Fibroblast of lung (primary cell): ENCODE results near the gene GRSF1. TPM values are rescaled to one million over a fixed set of nuclear protein-coding genes. Genes with fewer than 3 reads are reported as not detected.
A peak's percentile ranks its signal among the peaks of the same experiment; 100 is the strongest.
"Not testable (repeated sequence)": the region's sequence is repeated elsewhere in the genome, so short reads cannot be mapped to it uniquely, and the experiment has no call there.

ENCODE experiments used
- DNase-seq, 2 donors: peaks; one replicate each; pipeline versions ENCODE4 v3.0.0 to v3.0.0-alpha.2; 2010; ENCODE audit warnings: low read depth in 2 of 2
- H2AFZ ChIP-seq: 2 replicates; pipeline ENCODE4 v1.5.1; 2012; ENCODE audit warnings: low read length, control low read depth, inconsistent platforms
- H3K27ac ChIP-seq: 2 replicates; pipeline ENCODE4 v1.5.1; 2011; ENCODE audit warnings: low read length, control low read depth; ENCODE audit not compliant: insufficient read depth
- H3K27me3 ChIP-seq: 2 replicates; pipeline ENCODE4 v1.5.1; 2011; ENCODE audit warnings: mild to moderate bottlenecking, low read length; ENCODE audit not compliant: control insufficient read depth, insufficient read depth
- H3K36me3 ChIP-seq: 2 replicates; pipeline ENCODE4 v1.5.1; 2011; ENCODE audit warnings: low read length; ENCODE audit not compliant: control insufficient read depth, insufficient read depth
- H3K4me1 ChIP-seq: 2 replicates; pipeline ENCODE4 v1.5.1; 2011; ENCODE audit warnings: low read length; ENCODE audit not compliant: control insufficient read depth, insufficient read depth; ENCODE audit errors: extremely low read depth
- H3K4me2 ChIP-seq: 2 replicates; pipeline ENCODE4 v1.5.1; 2011; ENCODE audit warnings: low read length, control low read depth; ENCODE audit not compliant: insufficient read depth; ENCODE audit errors: extremely low read depth
- H3K4me3 ChIP-seq, 4 experiments: fragments of 200-600 bp in 1 of 4; sonication (generic) in 1 of 4; replicated peaks in 1 of 4; 2 replicates each; pipeline ENCODE4 v1.5.1; 2011 to 2016; ENCODE audit warnings: low read length in 4 of 4, low read depth in 3 of 4, mild to moderate bottlenecking in 3 of 4, control low read depth in 2 of 4, inconsistent platforms in 1 of 4, mixed read lengths in 1 of 4; ENCODE audit not compliant: insufficient read depth in 1 of 4; ENCODE audit errors: control extremely low read depth in 1 of 4
- H3K79me2 ChIP-seq: 2 replicates; pipeline ENCODE4 v1.5.1; 2012; ENCODE audit warnings: mild to moderate bottlenecking, low read length, inconsistent platforms; ENCODE audit not compliant: control insufficient read depth, insufficient read depth
- H3K9ac ChIP-seq: 2 replicates; pipeline ENCODE4 v1.5.1; 2011; ENCODE audit warnings: mild to moderate bottlenecking, low read length, control low read depth; ENCODE audit not compliant: insufficient read depth
- H3K9me3 ChIP-seq: 2 replicates; pipeline ENCODE4 v1.5.1; 2012; ENCODE audit warnings: low read depth, low read length; ENCODE audit not compliant: control insufficient read depth, insufficient read depth
- H4K20me1 ChIP-seq: 2 replicates; pipeline ENCODE4 v1.5.1; 2011; ENCODE audit warnings: low read length; ENCODE audit not compliant: control insufficient read depth, insufficient read depth; ENCODE audit errors: extremely low read depth
- CTCF ChIP-seq, 2 donors: IDR thresholded peaks in 1 of 2; conservative IDR thresholded peaks in 1 of 2; 1 replicate in 1 of 2; 2 replicates in 1 of 2; pipeline ENCODE4 v1.5.1; 2011 to 2012; ENCODE audit warnings: low read length in 2 of 2, control low read depth in 1 of 2, inconsistent platforms in 1 of 2, low read depth in 1 of 2, mild to moderate bottlenecking in 1 of 2
- EZH2 ChIP-seq: IDR thresholded peaks from 2 replicates; pipeline ENCODE4 v1.5.1; 2012; ENCODE audit warnings: low read length, control low read depth, mild to moderate bottlenecking; ENCODE audit errors: missing control alignments
- polyA plus RNA-seq, 2 donors: library from polyadenylated mRNA; depleted of rRNA in 1 of 2; stranded (reverse) in 1 of 2; unstranded in 1 of 2; fragments of >200 nt; gene quantifications; 2 replicates each; pipeline ENCODE4 v1.2.1, GENCODE V29; 2011 to 2012; ENCODE audit warnings: missing spikeins in 1 of 2
- total RNA-seq: library from RNA; depleted of rRNA; stranded (reverse); fragments of >200 nt; gene quantifications from 2 replicates; pipeline ENCODE4 v1.2.1, GENCODE V29; 2014

Gene GRSF1
- total and polyA plus RNA-seq, 2 donors (not counting 1 experiment from before 2014, with no cell fraction given): 73.3 to 101 TPM

GRCh38 chr4:70778888-70779422 is 60.7 kb downstream of the GRSF1 start:
- peak; percentile 58 to 87 for DNase-seq
- no peaks in the 10 kb centered on the region for H3K4me1 ChIP-seq
- no peak overlapping the region for H3K27ac ChIP-seq
- H4K20me1 ChIP-seq: no peaks in the 10 kb centered on the region
- no peak overlapping the region for H3K9ac ChIP-seq
- H3K79me2 ChIP-seq: no peaks in the 10 kb centered on the region
- no peak overlapping the region for H2AFZ ChIP-seq
- TF ChIP-seq EZH2 (no peak), CTCF (conservative IDR thresholded peaks at IDR 0.05 in 1 of 2, IDR thresholded peaks at IDR 0.05 in 1 of 2; ENCODE audit: low read depth in 1 of 2, low read length in 2 of 2) (no peak)
- peaks cover 7% of the 10 kb centered on the region for H3K36me3 ChIP-seq
- no peaks in the 10 kb centered on the region for H3K9me3 ChIP-seq
- no peaks in the 10 kb centered on the region for H3K27me3 ChIP-seq
- no peak overlapping the region for H3K4me3 ChIP-seq
- H3K4me2 ChIP-seq: no peak overlapping the region

- Histone ChIP-seq H3K36me3 (peaks cover 3% of the 10 kb centered on the region), H3K4me2 (no peak overlapping the region), H3K4me3 (no peak overlapping the region), H4K20me1 (no peaks in the 10 kb centered on the region), H2AFZ (no peak overlapping the region), H3K4me1 (no peaks in the 10 kb centered on the region), H3K27me3 (no peaks in the 10 kb centered on the region), H3K27ac (no peak overlapping the region), H3K9me3 (no peaks in the 10 kb centered on the region), H3K79me2 (no peaks in the 10 kb centered on the region), H3K9ac (no peak overlapping the region)
- TF ChIP-seq CTCF (conservative IDR thresholded peaks at IDR 0.05 in 1 of 2, IDR thresholded peaks at IDR 0.05 in 1 of 2; ENCODE audit: low read depth in 1 of 2, low read length in 2 of 2): no peak
- no peak for TF ChIP-seq EZH2
- no peak for DNase-seq
Measured at GRCh38 chr4:70772929-70773555, 66.6 kb downstream of the GRSF1 start.

DNA sequence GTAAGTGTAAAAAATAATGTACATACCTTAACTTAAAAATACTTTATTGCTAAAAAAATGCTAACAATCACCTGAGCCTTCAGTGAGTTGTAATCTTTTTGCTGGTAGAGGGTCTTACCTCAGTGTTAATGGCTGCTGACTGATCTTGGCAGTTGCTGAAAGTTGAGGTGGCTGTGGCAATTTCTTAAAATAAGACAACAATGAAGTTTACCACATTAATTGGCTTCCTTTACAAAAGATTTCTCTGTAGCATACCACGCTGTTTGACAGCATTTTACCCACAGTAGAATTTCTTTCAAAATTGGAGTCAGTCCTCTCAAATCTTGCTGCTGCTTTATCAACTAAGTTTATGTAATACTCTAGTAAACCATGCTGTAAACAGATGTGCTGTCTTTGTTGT is 70.3 kb downstream of the GRSF1 start:
- H3K4me1 ChIP-seq, H3K36me3 ChIP-seq, H2AFZ ChIP-seq, H3K4me3 ChIP-seq, H3K27me3 ChIP-seq, H4K20me1 ChIP-seq, DNase-seq, H3K27ac ChIP-seq, H3K9ac ChIP-seq, H3K79me2 ChIP-seq, H3K4me2 ChIP-seq, H3K9me3 ChIP-seq: not testable (repeated sequence)
